ENCODE data around the gene EEA1.

DNA sequence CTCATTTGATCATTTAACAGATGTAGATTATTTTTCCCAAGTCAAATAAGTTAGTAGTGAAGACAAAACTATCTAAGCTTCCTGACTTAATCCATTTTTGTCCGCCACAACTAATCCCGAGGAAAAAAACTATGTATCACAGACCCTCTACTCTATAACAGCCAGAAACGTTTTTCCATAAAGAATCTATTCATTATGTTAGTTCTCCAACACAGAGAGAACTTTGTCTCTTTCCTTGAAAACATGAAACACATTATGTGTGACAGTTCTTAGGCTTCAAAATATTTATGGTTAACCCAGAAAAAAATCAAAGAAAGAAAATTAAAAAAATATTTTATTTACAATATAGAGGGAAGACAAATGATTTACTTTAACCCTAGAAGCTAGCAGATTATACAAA is 126.2 kb downstream of the EEA1 start:
- TF ChIP-seq, protein P1, sequence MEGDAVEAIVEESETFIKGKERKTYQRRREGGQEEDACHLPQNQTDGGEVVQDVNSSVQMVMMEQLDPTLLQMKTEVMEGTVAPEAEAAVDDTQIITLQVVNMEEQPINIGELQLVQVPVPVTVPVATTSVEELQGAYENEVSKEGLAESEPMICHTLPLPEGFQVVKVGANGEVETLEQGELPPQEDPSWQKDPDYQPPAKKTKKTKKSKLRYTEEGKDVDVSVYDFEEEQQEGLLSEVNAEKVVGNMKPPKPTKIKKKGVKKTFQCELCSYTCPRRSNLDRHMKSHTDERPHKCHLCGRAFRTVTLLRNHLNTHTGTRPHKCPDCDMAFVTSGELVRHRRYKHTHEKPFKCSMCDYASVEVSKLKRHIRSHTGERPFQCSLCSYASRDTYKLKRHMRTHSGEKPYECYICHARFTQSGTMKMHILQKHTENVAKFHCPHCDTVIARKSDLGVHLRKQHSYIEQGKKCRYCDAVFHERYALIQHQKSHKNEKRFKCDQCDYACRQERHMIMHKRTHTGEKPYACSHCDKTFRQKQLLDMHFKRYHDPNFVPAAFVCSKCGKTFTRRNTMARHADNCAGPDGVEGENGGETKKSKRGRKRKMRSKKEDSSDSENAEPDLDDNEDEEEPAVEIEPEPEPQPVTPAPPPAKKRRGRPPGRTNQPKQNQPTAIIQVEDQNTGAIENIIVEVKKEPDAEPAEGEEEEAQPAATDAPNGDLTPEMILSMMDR (IDR thresholded peaks at IDR 0.05) = no peak
- no peak for TF ChIP-seq POLR2A (IDR thresholded peaks at IDR 0.05)
- no peak for TF ChIP-seq POLR2AphosphoS5 (IDR thresholded peaks at IDR 0.05)
